Naive thymus-derived CD4-positive, alpha-beta T cell (primary cell): Measurements from ENCODE around the gene EIF4EBP3. TPM values are rescaled to one million over a fixed set of nuclear protein-coding genes. Genes with fewer than 3 reads are reported as not detected.

ENCODE experiments used
- ATAC-seq: fragments of 150-1000 bp; cut with Tn5 transposase; 2 replicates; pipeline ENCODE4 v1.10.0; 2021; ENCODE audit warnings: mild to moderate bottlenecking, moderate library complexity
- CTCF ChIA-PET: fragments of 350-600 bp; sonication (Branson Sonifier 250); formaldehyde crosslinking; loops from one replicate; lab custom pipeline; 2021; ENCODE audit warnings: antibody characterized with exemption; lab: Charles Lee
- POLR2A ChIA-PET: fragments of 350-600 bp; sonication (Branson Sonifier 250); formaldehyde crosslinking; loops from one replicate; lab custom pipeline; 2021; ENCODE audit warnings: antibody characterized with exemption, inconsistent platforms; lab: Charles Lee
- DNase-seq, 9 donors: peaks; one replicate each; pipeline versions ENCODE4 v3.0.0 to v3.0.0-alpha.2; 2020 to 2022; ENCODE audit warnings: mixed read lengths in 1 of 9
- H3K27ac ChIP-seq: one replicate; pipeline ENCODE4 v1.7.0; 2013; ENCODE audit warnings: mild to moderate bottlenecking, low read depth, low read length, moderate library complexity
- H3K27me3 ChIP-seq, 2 donors: one replicate each; pipeline ENCODE4 v1.7.0; 2013; ENCODE audit warnings: low read length in 2 of 2, mild to moderate bottlenecking in 2 of 2, moderate library complexity in 2 of 2; ENCODE audit not compliant: control insufficient read depth in 2 of 2, insufficient read depth in 2 of 2
- H3K36me3 ChIP-seq, 3 experiments: 1 replicate in 2 of 3; 2 replicates in 1 of 3; pipeline ENCODE4 v1.7.0; 2013; ENCODE audit warnings: low read length in 3 of 3, mild to moderate bottlenecking in 3 of 3, moderate library complexity in 1 of 3; ENCODE audit not compliant: insufficient read depth in 3 of 3, control insufficient read depth in 2 of 3
- H3K4me1 ChIP-seq, 2 donors: one replicate each; pipeline ENCODE4 v1.7.0; 2013; ENCODE audit warnings: low read length in 2 of 2, mild to moderate bottlenecking in 2 of 2, moderate library complexity in 1 of 2; ENCODE audit not compliant: control insufficient read depth in 2 of 2, insufficient read depth in 2 of 2
- H3K4me3 ChIP-seq: 2 replicates; pipeline ENCODE4 v1.7.0; 2013; ENCODE audit warnings: mild to moderate bottlenecking, low read length
- H3K9me3 ChIP-seq, 3 experiments: 1 replicate in 2 of 3; 2 replicates in 1 of 3; pipeline ENCODE4 v1.7.0; 2013; ENCODE audit warnings: low read length in 3 of 3; ENCODE audit not compliant: control insufficient read depth in 2 of 3
- H3K27ac Mint-ChIP-seq, 9 donors: one replicate each; pipeline ENCODE4 v1.8.0; 2020 to 2022; ENCODE audit warnings: mixed read lengths in 9 of 9, mild to moderate bottlenecking in 8 of 9, moderate library complexity in 5 of 9, inconsistent platforms in 2 of 9
- H3K27me3 Mint-ChIP-seq, 5 donors: one replicate each; pipeline ENCODE4 v1.8.0; 2021 to 2022; ENCODE audit warnings: mixed read lengths in 5 of 5, mild to moderate bottlenecking in 1 of 5
- H3K36me3 Mint-ChIP-seq, 5 donors: one replicate each; pipeline ENCODE4 v1.8.0; 2020 to 2022; ENCODE audit warnings: mixed read lengths in 5 of 5, mild to moderate bottlenecking in 3 of 5, inconsistent platforms in 1 of 5
- H3K4me1 Mint-ChIP-seq, 7 donors: one replicate each; pipeline ENCODE4 v1.8.0; 2020 to 2022; ENCODE audit warnings: mixed read lengths in 7 of 7, mild to moderate bottlenecking in 3 of 7, inconsistent platforms in 1 of 7
- H3K4me3 Mint-ChIP-seq, 10 donors: one replicate each; pipeline ENCODE4 v1.8.0; 2020 to 2022; ENCODE audit warnings: mild to moderate bottlenecking in 10 of 10, mixed read lengths in 10 of 10, moderate library complexity in 6 of 10, inconsistent platforms in 2 of 10
- H3K9me3 Mint-ChIP-seq, 11 donors: one replicate each; pipeline ENCODE4 v1.8.0; 2020 to 2022; ENCODE audit warnings: mixed read lengths in 11 of 11, mild to moderate bottlenecking in 4 of 11, inconsistent platforms in 1 of 11, moderate library complexity in 1 of 11
- intact Hi-C, 2 donors: fragments of 100-400 bp; cut with micrococcal nuclease; formaldehyde crosslinking; loops; one replicate each; pipeline ENCODE4 v1.15.1; 2023
- microRNA-seq: library from miRNA; unstranded; fragments of <30 nt; microRNA quantifications from one replicate; pipeline ENCODE4 v1.2.0, GENCODE V29; 2022; ENCODE audit warnings: borderline microRNAs expressed
- polyA plus RNA-seq, 2 donors: library from polyadenylated mRNA; unstranded; fragments of 300-500 nt; fragmentation: Illumina TruSeq; gene quantifications; one replicate each; pipeline ENCODE4 v1.2.3, GENCODE V29; 2021
- total RNA-seq, 6 experiments: library from RNA in 5 of 6; stranded (reverse) in 5 of 6; gene quantifications; 1 replicate in 5 of 6; 2 replicates in 1 of 6; pipeline ENCODE4 v1.2.3 and lab custom pipeline; 2021 to 2026

EIF4EBP3 gene
- total and polyA plus RNA-seq, 7 experiments from 2014 or later: 12.5 to 80.8 (median 19.3) TPM

DNA sequence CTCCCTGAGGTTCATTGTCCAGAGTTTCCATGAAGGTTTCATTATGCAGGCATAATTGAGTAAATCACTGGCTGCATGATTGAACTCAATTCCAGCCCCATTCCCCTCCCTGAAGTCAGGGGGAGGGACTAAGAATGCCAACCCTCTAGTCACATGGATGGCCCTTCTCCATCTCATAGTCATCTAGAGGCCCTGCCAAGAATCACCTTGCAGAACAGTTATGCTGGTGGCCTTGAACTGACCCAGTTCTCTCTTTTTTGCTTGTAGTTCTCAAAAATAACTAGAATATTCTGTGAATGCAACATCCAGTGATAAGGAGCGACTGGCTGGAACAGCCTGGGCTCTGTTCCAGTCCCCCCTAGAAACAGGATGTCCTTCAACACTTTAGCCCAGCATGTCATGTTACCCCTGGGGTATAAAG is 48.9 kb downstream of the EIF4EBP3 start:
- no peak overlapping the region for H3K27ac ChIP-seq
- H3K36me3 ChIP-seq: no peaks in the 10 kb centered on the region
- CTCF ChIA-PET: no interaction called here

DNA sequence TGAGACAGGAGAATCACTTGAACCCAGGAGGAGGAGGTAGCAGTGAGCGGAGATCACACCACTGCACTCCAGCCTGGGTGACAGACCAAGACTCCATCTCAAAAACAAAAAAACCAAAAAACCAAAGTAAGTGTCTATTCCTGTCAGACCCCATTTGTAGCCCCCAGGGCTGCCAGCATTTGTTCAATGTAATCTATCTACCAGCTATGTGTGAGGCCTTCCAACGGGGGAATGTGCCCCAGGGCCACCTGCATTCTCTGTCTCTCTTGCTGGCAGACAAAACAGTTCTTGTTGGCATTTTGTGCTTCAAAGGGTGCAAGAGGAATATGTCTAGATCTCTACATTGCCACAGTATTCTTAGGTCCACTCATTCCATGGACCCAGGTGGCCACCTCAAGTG is 51.4 kb downstream of the EIF4EBP3 start:
- peaks cover 0 to 6% (median 3%) of the 10 kb centered on the region in 5 donors for H3K27me3 Mint-ChIP-seq
- H3K4me3 ChIP-seq: no peak overlapping the region
- no peaks in the 10 kb centered on the region for H3K27me3 ChIP-seq
- ChIA-PET CTCF (no interaction called here), POLR2A (no interaction called here)
- H3K36me3 Mint-ChIP-seq: no peaks in the 10 kb centered on the region
- H3K27ac Mint-ChIP-seq: no peak overlapping the region
- no peak for DNase-seq
- intact Hi-C loops: no loop called here
- no peaks in the 10 kb centered on the region for H3K36me3 ChIP-seq
- H3K4me3 Mint-ChIP-seq: no peak overlapping the region
- H3K4me1 ChIP-seq: no peaks in the 10 kb centered on the region
- ATAC-seq: no peak
- H3K27ac ChIP-seq: no peak overlapping the region
- H3K9me3 ChIP-seq: no peaks in the 10 kb centered on the region
- peaks cover 0 to 1% (median 0%) of the 10 kb centered on the region in 11 donors for H3K9me3 Mint-ChIP-seq
- peaks cover 0 to 4% (median 0%) of the 10 kb centered on the region in 7 donors for H3K4me1 Mint-ChIP-seq

More for the DNA sequence above, 48.9 kb downstream of the EIF4EBP3 start:
- no peaks in the 10 kb centered on the region for H3K4me1 ChIP-seq
- Mint-ChIP-seq H3K9me3 (peaks cover 0 to 2% (median 0%) of the 10 kb centered on the region in 11 donors), H3K4me1 (peaks cover 0 to 4% (median 0%) of the 10 kb centered on the region in 7 donors), H3K4me3 (no peak overlapping the region), H3K27ac (no peak overlapping the region), H3K36me3 (no peaks in the 10 kb centered on the region), H3K27me3 (peaks cover 0 to 6% (median 3%) of the 10 kb centered on the region in 5 donors)
- POLR2A ChIA-PET: interaction anchor here (1.5 kb wide), 1 partner anchor 26 kb away, joined by 3 read pairs; no protein-coding TSS in a partner anchor
- ATAC-seq (no peak), DNase-seq (no peak)
- intact Hi-C loops: no loop called here
- no peaks in the 10 kb centered on the region for H3K27me3 ChIP-seq
- H3K4me3 ChIP-seq: no peak overlapping the region
- no peaks in the 10 kb centered on the region for H3K9me3 ChIP-seq

Small RNA genes within 50 kb of the gene (microRNA-seq; reads per million reads assigned to microRNA genes)
- not detected for gene MIR6831

Other genes starting within 250 kb of the EIF4EBP3 start
- gene PFDN1, start 244.6 kb upstream of the EIF4EBP3 start, total RNA-seq: 10 to 100 TPM; 24.8 to 52.7 (median 28.2) TPM
- 100 to 1,000 TPM; 126 to 139 TPM for gene PFDN1, start 244.6 kb upstream of the EIF4EBP3 start, polyA plus RNA-seq
- 10 to 100 TPM in 3 of 5 experiments, under 1 TPM in 2; 0.35 to 95.5 (median 11.6) TPM for gene HBEGF, start 201.1 kb upstream of the EIF4EBP3 start, total RNA-seq
- gene HBEGF, start 201.1 kb upstream of the EIF4EBP3 start, polyA plus RNA-seq: not detected
- under 1 TPM in 3 of 5 experiments, not detected in 2; 0.13 to 0.96 (median 0.34) TPM for gene SLC4A9, start 187.5 kb upstream of the EIF4EBP3 start, total RNA-seq
- not detected for gene SLC4A9, start 187.5 kb upstream of the EIF4EBP3 start, polyA plus RNA-seq
- 100 to 1,000 TPM; 145 to 240 (median 217) TPM for gene ANKHD1, start 145.8 kb upstream of the EIF4EBP3 start, total RNA-seq
- gene ANKHD1, start 145.8 kb upstream of the EIF4EBP3 start, polyA plus RNA-seq: 10 to 100 TPM; 63.1 to 87.1 TPM
- gene SRA1, start 9.8 kb downstream of the EIF4EBP3 start, total RNA-seq: 10 to 100 TPM; 23.8 to 45.5 (median 34.0) TPM
- 10 to 100 TPM; 31.1 to 34.4 TPM for gene SRA1, start 9.8 kb downstream of the EIF4EBP3 start, polyA plus RNA-seq
- 10 to 100 TPM; 37.9 to 77.8 (median 72.4) TPM for gene APBB3, start 16.9 kb downstream of the EIF4EBP3 start, total RNA-seq
- gene APBB3, start 16.9 kb downstream of the EIF4EBP3 start, polyA plus RNA-seq: 1 to 10 TPM; 6.3 to 6.8 TPM
- gene SLC35A4, start 17.2 kb downstream of the EIF4EBP3 start, total RNA-seq: 10 to 100 TPM; 40.4 to 90.1 (median 52.4) TPM
- gene SLC35A4, start 17.2 kb downstream of the EIF4EBP3 start, polyA plus RNA-seq: 100 to 1,000 TPM; 112 to 142 TPM
- gene CD14, start 85.5 kb downstream of the EIF4EBP3 start, total RNA-seq: 100 to 1,000 TPM in 1 of 5 experiments, 10 to 100 TPM in 2, 1 to 10 TPM in 1, under 1 TPM in 1; 0.56 to 198 (median 10.1) TPM
- 1 to 10 TPM; 2.5 to 2.9 TPM for gene CD14, start 85.5 kb downstream of the EIF4EBP3 start, polyA plus RNA-seq
- 10 to 100 TPM; 24.5 to 55.3 (median 36.4) TPM for gene TMCO6, start 91.8 kb downstream of the EIF4EBP3 start, total RNA-seq
- 10 to 100 TPM; 17.1 to 20.4 TPM for gene TMCO6, start 91.8 kb downstream of the EIF4EBP3 start, polyA plus RNA-seq
- 10 to 100 TPM; 33.2 to 68.7 (median 43.5) TPM for gene NDUFA2, start 100.0 kb downstream of the EIF4EBP3 start, total RNA-seq
- 100 to 1,000 TPM; 147 to 149 TPM for gene NDUFA2, start 100.0 kb downstream of the EIF4EBP3 start, polyA plus RNA-seq
- 100 to 1,000 TPM; 118 to 186 (median 179) TPM for gene IK, start 100.2 kb downstream of the EIF4EBP3 start, total RNA-seq
- 100 to 1,000 TPM; 192 to 207 TPM for gene IK, start 100.2 kb downstream of the EIF4EBP3 start, polyA plus RNA-seq
- gene WDR55, start 117.2 kb downstream of the EIF4EBP3 start, total RNA-seq: 10 to 100 TPM; 28.5 to 47.6 (median 37.8) TPM
- gene WDR55, start 117.2 kb downstream of the EIF4EBP3 start, polyA plus RNA-seq: 10 to 100 TPM; 10.5 to 20.9 TPM
- gene DND1, start 125.9 kb downstream of the EIF4EBP3 start, total RNA-seq: 1 to 10 TPM; 2.1 to 5.0 (median 3.3) TPM
- gene DND1, start 125.9 kb downstream of the EIF4EBP3 start, polyA plus RNA-seq: under 1 TPM in 1 of 2 donors, not detected in 1; 0.15 TPM
- gene HARS1, start 143.7 kb downstream of the EIF4EBP3 start, total RNA-seq: 10 to 100 TPM; 48.7 to 85.7 (median 68.5) TPM
- 10 to 100 TPM; 62.2 to 68.8 TPM for gene HARS1, start 143.7 kb downstream of the EIF4EBP3 start, polyA plus RNA-seq
- gene HARS2, start 143.8 kb downstream of the EIF4EBP3 start, total RNA-seq: 10 to 100 TPM; 25.4 to 59.6 (median 38.8) TPM
- 10 to 100 TPM; 23.5 to 30.7 TPM for gene HARS2, start 143.8 kb downstream of the EIF4EBP3 start, polyA plus RNA-seq
- gene ZMAT2, start 152.8 kb downstream of the EIF4EBP3 start, total RNA-seq: 10 to 100 TPM; 37.7 to 63.0 (median 55.1) TPM
- gene ZMAT2, start 152.8 kb downstream of the EIF4EBP3 start, polyA plus RNA-seq: 10 to 100 TPM; 75.1 to 76.4 TPM
- not detected for gene PCDHA1, start 238.5 kb downstream of the EIF4EBP3 start, total RNA-seq
- not detected for gene PCDHA1, start 238.5 kb downstream of the EIF4EBP3 start, polyA plus RNA-seq
- gene PCDHA2, start 247.2 kb downstream of the EIF4EBP3 start, total RNA-seq: not detected
- gene PCDHA2, start 247.2 kb downstream of the EIF4EBP3 start, polyA plus RNA-seq: not detected